EL (cell line): Measurements from ENCODE around the gene LYRM2.

ENCODE experiments used
- DNase-seq: peaks from one replicate; pipeline ENCODE4 v3.0.0-alpha.2; 2016

Gene LYRM2, protein sequence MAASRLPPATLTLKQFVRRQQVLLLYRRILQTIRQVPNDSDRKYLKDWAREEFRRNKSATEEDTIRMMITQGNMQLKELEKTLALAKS

GRCh38 chr6:89638320-89639195 lies at the start of gene LYRM2:
LYRM2 (minus strand) TSS chr6:89638747; CDS start chr6:89638716, 31 bp downstream.
- DNase-seq: peak; percentile 93

DNA sequence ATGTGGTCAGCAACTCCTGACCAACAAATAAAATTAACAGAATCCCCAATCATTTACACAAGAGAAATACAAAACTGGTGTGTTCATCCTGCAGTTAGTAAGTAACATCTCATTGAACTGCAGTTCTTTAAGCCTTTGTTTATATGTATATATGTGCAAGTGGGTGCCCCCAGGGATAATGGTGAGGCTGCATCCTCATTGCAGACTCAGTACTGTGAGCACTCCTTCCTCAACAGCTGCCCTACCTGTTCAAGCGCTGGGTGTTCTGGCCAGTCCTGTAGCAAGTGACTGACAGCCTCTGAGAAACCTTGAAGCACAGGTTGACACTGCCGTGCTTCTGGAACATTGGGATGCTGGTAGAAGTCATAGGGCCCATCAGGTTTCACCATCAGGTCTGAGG lies 49.8 kb upstream of the LYRM2 start:
- DNase-seq: no peak

DNA sequence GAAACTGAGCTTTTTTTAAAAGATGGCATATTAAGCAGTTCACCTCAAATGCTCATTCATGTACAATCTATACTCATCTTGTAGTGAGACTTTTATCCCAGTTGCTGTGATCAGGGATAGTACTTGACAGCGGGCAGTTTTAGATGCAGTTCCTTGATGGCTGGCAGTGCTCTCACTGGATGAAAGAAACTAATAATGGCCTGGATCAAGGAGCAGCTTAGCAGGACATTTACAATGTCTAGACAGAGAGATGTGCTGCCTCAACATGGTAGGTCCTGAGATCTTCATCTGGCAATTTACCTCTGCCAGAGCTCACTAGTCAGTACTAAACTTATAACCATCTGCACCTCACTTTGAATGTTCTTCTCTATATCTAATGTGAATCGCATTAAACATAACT lies 46.8 kb upstream of the LYRM2 start:
- no peak for DNase-seq

DNA sequence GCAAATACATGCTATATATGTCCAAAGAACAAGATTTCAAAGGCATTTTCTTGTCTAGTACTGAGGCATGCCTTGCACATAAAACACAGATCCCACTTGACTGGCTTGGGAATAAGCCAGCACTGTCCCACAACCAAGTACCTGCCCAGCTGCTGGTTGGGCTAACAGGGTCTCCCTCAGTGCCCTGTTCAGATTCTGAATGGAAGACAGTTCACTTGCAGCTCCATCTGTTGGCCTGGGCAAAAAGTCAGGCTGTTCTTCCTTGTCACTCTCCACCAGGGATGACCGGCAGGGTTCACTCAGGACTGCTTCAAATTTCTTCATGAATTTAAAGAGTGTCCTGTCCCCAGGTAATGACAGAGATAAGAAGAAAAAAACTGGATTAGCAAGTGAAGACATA lies 44.4 kb upstream of the LYRM2 start:
- DNase-seq: no peak

DNA sequence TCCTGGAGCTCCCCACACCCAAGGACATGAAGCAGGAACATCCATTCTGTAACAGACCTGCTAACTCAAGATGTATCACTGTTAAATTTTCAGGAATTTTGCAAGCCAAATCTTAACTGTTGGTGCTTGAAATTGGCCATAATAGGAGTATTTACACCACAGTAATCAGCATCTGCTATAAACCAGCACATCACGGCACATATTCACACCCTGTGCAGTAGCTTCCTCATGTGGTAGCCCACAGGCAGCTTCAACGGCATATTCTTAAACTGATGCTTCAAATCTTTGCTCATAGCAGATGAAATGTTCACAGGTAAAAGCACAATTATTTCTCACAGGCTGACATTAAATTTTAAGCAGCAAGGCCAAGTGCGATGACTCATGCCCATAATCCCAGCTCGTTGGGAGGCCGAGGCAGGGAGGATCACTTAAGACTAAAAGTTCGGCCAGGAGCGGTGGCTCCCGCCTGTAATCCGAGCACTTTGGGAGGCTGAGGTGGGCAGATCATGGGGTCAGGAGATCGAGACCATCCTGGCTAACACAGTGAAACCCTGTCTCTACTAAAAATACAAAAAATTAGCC lies 43.5 kb upstream of the LYRM2 start:
- no peak for DNase-seq

GRCh38 chr6:89680551-89680950 lies 42.0 kb upstream of the LYRM2 start:
- DNase-seq: no peak

DNA sequence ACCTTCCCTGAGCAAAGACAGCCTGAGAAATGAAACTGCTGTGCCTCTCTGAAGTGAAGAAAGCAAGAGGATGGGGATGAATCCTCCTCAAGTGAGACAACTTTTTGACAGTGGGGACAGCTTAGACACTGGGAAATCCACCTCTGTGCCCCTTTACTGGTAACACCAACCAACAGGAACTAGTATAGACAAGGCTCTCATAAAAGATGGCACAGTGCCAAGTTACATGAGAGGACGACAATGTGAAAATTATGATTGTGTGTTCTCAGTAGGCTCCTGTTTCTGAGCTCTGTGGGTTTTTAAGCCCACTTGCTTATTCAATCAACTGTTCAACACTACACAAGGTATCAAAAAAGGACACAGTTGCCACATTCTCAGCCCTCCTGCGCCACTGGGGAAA lies 41.6 kb upstream of the LYRM2 start:
- no peak for DNase-seq

DNA sequence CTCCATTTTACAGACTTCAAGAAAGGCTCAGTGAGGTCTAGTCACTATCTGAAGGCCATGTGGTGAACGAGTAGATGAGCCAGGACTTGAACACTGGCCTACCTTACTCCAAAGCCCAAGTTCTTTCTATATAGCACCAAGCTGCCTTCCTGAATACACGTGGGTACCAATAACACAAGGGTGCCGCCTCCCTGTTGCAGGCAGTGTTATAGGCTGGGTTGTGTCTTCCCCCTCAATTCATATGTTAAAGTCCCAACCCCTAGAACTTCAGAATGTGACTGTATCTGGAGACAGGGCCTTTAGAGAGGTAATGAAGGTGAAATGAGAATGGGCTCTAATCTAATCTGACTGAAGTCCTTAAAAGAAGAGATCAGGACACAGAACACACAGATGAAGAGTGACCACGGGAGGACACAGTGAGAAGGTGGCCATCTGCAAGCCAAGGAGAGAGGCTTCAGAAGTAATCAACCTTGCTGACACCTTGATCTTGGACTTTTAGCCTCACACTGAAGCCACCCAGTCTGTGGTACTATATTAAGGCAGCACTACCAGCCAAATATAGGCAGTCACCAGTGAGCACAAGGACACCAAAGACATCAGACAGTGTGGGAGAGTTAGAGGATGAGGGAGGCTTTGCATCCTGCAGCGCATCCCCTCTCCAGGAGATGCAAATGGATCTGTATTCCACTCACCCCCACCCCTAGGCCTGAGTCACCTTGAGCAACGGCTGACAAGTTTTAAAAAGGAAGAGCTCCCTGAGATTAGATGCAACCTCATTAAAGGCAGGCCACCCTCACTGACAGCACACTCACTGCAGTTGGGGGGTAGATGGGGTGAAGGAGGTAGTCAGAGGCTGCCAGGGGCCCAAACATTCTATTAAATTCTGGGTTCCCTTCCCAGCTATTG lies 40.9 kb upstream of the LYRM2 start:
- DNase-seq: no peak

- DNase-seq: no peak
Measured at GRCh38 chr6:89678531-89678930, 40.0 kb upstream of the LYRM2 start.

GRCh38 chr6:89675949-89676748 lies 37.6 kb upstream of the LYRM2 start:
- no peak for DNase-seq

DNA sequence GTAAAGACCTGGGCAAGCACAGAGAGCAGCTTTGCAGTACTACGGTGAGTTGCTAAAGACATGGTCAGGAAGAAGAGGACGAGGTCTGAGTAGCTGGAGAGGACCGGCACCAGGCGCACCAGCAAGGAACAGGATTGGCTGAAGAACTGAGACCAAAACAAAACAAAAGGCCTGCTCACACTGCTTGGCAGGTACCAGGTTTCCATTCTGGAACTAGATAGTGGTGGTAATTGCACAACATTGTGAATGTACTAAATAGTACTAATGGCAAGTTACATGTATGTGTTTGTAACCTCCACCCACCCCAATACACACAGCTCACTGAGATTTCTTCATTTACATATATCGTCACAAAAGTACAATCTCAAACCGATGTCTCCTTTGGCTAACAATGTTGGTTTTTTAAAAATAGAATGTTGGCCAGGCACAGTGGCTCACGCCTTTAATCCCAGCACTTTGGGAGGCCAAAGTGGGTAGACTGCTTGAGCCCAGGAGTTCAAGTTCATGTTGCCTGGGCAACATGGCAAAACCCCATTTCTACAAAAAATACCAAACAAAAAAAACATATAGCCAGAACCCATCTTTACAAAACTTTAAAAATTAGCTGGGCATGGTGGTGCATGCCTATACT lies 32.5 kb upstream of the LYRM2 start:
- no peak for DNase-seq

DNA sequence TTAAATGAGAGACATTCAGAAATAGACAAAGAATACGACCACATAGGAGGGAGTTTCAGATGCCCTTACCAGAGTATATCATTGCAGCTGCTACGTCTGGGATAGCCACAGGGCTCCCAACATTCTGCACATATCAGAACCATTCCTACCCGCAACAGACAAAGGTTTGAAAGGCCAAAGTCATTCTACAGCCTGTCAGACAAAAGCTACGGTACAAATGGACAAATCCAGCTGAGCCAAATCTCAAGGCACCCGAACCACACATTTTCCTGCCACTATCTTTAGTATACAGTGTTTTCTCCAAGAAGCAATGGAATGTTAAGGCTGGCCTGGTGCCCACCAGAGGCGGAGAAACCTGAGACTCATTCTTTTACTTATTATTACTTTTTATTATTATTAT lies 30.5 kb upstream of the LYRM2 start:
- DNase-seq: no peak

GRCh38 chr6:89667872-89668556 lies 29.5 kb upstream of the LYRM2 start:
- DNase-seq: peak; percentile 11

DNA sequence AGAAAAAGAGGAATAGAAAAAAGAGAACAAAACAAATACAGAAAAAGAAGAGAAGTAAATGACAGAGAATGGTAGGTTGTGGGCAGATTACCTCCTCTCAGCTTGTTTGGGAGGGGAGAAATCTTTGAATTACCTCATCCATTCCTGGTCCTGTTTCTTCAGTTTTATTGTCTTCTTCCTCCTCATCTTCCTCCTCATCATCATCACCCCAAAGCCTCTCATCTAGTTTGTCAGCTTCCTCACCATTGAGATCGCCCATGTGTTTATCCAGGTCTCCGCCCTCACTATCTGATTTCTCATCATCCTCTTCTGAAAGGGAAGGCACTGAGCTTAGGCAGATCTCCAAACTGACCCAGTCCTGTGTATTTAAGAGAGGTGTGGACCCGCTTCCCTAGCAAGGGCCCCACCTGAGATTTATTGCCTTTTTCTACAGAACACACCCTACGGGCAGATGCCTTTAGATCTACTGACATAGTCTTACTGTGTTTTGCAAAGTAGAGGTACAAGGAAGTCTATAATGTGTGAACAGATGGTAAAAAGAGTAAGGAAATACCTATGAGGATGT lies 24.2 kb upstream of the LYRM2 start:
- no peak for DNase-seq

DNA sequence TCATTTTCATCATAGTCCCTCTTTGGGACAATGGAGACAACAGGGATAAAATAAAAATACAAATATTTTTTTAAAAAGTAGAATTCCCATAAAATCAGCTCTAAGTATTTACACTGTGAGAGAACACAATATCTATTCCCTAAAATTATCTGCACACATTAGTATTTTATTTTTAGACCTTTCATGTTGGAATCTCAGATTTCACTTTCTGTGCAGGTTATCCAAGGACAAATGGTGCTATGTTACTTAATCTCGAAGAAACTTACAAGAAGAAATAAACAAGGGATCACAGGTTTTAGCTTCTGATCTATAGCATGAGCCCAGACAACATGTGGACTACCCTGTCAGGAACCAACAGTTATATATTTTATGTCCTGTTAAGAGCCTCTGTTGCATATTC lies 23.0 kb upstream of the LYRM2 start:
- DNase-seq: no peak

- no peak for DNase-seq
Measured at GRCh38 chr6:89660981-89661380, 22.4 kb upstream of the LYRM2 start.

- no peak for DNase-seq
Measured at GRCh38 chr6:89657445-89658158, 19.1 kb upstream of the LYRM2 start.

- peak; percentile 69 for DNase-seq
Measured at GRCh38 chr6:89655122-89655521, 16.6 kb upstream of the LYRM2 start.

DNA sequence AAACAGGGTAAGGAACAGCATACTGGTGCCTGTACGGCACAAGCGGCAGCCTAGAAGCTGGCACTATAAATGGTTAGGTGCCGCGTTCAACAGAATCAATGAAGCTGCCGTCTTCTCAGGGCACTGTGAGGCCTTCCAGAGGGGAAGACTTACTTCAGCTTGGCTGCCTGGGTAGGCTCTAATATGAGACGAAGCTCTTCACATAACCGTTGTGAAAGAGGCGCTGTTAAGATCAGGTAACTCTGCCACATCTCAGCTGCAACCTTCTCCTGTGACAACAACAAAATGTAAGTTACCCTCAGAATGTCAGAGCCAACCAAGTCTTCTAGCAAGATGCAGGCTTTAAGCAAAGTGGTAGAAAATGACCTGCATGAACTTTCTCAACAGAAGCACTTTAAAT lies 12.0 kb upstream of the LYRM2 start:
- no peak for DNase-seq

DNA sequence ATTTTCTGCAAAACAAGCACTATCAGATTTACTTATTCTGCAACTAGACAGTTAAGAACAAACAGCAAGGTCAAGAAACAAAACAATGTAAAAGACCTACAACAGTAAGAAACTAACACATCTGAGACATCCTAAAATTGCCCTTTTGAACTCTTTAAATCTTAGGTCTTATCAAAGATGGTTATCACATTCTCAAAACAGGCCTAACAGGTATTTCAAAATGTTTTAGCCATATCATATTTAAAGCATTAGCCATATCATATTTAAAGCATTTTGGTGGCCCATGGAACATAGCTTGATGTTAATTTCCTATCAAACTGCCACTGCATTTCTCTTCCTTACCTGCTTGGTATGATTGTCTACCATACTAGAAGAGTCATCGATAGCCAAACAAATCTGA lies 11.1 kb upstream of the LYRM2 start:
- DNase-seq: no peak
